GM12892 (cell line): ENCODE data around the gene NACA2.

Source experiments
- POLR2A ChIP-seq: IDR thresholded peaks from 2 replicates; pipeline ENCODE4 v1.6.1; 2011; ENCODE audit warnings: low read depth, low read length, control low read depth
- POLR2AphosphoS5 ChIP-seq: IDR thresholded peaks from 2 replicates; pipeline ENCODE4 v1.6.1; 2011; ENCODE audit warnings: low read depth, low read length, control low read depth

GRCh38 chr17:61627658-61628057 is 36.6 kb upstream of the NACA2 start:
- no peak for TF ChIP-seq POLR2AphosphoS5
- no peak for TF ChIP-seq POLR2A
